ENCODE data around the gene SLC22A4. TPM values are rescaled to one million over a fixed set of nuclear protein-coding genes. Genes with fewer than 3 reads are reported as not detected.

The SLC22A4 gene
- 1.8 and 2.3 TPM in 2 replicates for total RNA-seq

DNA sequence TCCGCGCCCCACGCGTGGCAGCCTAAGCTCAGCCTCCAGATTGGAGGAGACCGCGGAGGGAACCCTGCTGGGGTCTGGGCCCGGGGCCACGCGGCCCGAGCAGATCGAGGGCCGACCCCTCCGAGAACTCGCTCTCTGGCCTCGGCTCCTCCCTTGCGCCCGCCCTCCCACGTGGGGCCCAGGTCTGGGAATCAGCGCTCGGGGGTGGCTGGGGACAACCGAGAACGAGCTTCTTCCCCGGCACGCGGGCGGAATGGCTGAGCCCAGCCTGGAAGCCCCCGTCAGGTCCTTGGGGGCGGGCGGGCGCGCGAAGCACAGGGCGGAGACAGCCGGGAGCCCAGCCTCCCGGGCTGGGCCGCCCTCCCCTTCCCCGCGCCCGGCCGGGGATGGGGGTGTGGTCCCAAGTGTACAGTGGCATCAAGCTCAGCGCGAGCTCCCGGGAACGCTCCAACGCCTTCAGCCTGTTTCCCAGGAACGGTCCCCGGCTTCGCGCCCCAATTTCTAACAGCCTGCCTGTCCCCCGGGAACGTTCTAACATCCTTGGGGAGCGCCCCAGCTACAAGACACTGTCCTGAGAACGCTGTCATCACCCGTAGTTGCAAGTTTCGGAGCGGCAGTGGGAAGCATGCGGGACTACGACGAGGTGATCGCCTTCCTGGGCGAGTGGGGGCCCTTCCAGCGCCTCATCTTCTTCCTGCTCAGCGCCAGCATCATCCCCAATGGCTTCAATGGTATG, at the start of gene SLC22A4:
SLC22A4 (plus strand) TSS at position 403 of the 736 bp plus-strand sequence; CDS start at position 626, 223 bp downstream.
- H3K4me3 ChIP-seq (ENCODE audit: low read depth, low read length), result peak within 1 kb of the TSS; percentile 67
- no peaks in the 10 kb centered on the region for H3K36me3 ChIP-seq (ENCODE audit: control insufficient read depth, insufficient read depth, low read length)
- H3K27me3 ChIP-seq (ENCODE audit: control insufficient read depth, insufficient read depth, low read length), result no peaks in the 10 kb centered on the region
- no peak for TF ChIP-seq CTCF (IDR thresholded peaks at IDR 0.05; ENCODE audit: insufficient read depth, low read length, poor library complexity, severe bottlenecking)
- peak; percentile 61 for DNase-seq (ENCODE audit: low read depth)

- Histone ChIP-seq H3K27me3 (ENCODE audit: control insufficient read depth, insufficient read depth, low read length) (no peaks in the 10 kb centered on the region), H3K36me3 (ENCODE audit: control insufficient read depth, insufficient read depth, low read length) (no peaks in the 10 kb centered on the region), H3K4me3 (ENCODE audit: low read depth, low read length) (no peak overlapping the region)
- TF ChIP-seq CTCF (IDR thresholded peaks at IDR 0.05; ENCODE audit: insufficient read depth, low read length, poor library complexity, severe bottlenecking), result no peak
- DNase-seq (ENCODE audit: low read depth), result no peak
These were observed 48.6 kb upstream of the SLC22A4 start for GRCh38 chr5:132245593-132245992.

DNA sequence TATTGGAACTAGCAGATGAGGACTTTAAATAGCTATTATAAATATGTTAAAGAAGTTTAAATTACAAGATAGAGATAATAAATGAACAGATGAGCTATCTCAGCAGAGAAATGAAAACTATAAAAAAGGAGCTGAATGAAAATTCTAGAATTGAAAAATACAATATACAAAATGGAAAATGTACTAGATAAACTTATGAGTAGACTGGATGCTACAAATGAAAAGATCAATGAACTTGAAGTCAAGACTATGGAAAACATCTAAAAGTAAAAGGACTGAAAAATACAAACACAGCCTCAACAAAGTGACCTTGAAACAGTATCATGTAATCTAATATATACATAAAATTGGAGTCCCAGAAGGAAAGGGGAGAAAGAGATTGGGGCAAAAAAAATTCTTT, 47.4 kb upstream of the SLC22A4 start:
- Histone ChIP-seq H3K27me3 (ENCODE audit: control insufficient read depth, insufficient read depth, low read length) (no peaks in the 10 kb centered on the region), H3K36me3 (ENCODE audit: control insufficient read depth, insufficient read depth, low read length) (no peaks in the 10 kb centered on the region), H3K4me3 (ENCODE audit: low read depth, low read length) (no peak overlapping the region)
- DNase-seq (ENCODE audit: low read depth), result no peak
- no peak for TF ChIP-seq CTCF (IDR thresholded peaks at IDR 0.05; ENCODE audit: insufficient read depth, low read length, poor library complexity, severe bottlenecking)

DNA sequence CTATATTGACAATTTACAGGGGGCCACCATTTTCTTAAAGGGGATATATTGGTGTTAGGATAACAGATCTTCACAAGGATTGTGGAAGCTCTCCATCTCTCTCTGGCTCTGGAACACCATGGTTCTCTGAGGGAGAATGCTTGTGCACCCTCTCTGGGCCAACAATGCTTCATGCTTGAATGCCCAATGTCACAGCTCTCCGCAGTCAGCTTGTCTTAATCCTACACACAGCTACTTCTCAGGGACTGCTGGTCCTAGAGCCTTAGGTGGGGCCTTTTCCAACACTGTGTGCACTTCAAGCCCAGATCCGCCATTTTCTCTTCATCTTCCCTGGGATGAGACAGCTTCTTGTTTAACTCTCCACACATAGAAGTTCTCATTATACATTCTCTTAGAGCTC, 43.6 kb upstream of the SLC22A4 start:
- Histone ChIP-seq H3K36me3 (ENCODE audit: control insufficient read depth, insufficient read depth, low read length) (no peaks in the 10 kb centered on the region), H3K27me3 (ENCODE audit: control insufficient read depth, insufficient read depth, low read length) (no peaks in the 10 kb centered on the region), H3K4me3 (ENCODE audit: low read depth, low read length) (no peak overlapping the region)
- TF ChIP-seq CTCF (IDR thresholded peaks at IDR 0.05; ENCODE audit: insufficient read depth, low read length, poor library complexity, severe bottlenecking), result no peak
- DNase-seq (ENCODE audit: low read depth), result no peak

GRCh38 chr5:132251220-132251725, 42.9 kb upstream of the SLC22A4 start:
- H3K27me3 ChIP-seq (ENCODE audit: control insufficient read depth, insufficient read depth, low read length), result no peaks in the 10 kb centered on the region
- TF ChIP-seq CTCF (IDR thresholded peaks at IDR 0.05; ENCODE audit: insufficient read depth, low read length, poor library complexity, severe bottlenecking), result no peak
- no peak for DNase-seq (ENCODE audit: low read depth)
- no peak overlapping the region for H3K4me3 ChIP-seq (ENCODE audit: low read depth, low read length)
- no peaks in the 10 kb centered on the region for H3K36me3 ChIP-seq (ENCODE audit: control insufficient read depth, insufficient read depth, low read length)
